Cardiac fibroblast (primary cell): ENCODE data around the gene TTLL9.
"Not testable (repeated sequence)": the region's sequence is repeated elsewhere in the genome, so short reads cannot be mapped to it uniquely, and the experiment has no call there.

ENCODE experiments used
- DNase-seq, 2 donors: peaks; one replicate each; pipeline versions ENCODE4 v3.0.0 to v3.0.0-alpha.2; 2010; ENCODE audit warnings: low read depth in 2 of 2
- H3K4me3 ChIP-seq, 2 donors: replicated peaks in 1 of 2; 1 replicate in 1 of 2; 2 replicates in 1 of 2; pipeline ENCODE4 v1.5.1; 2011; ENCODE audit warnings: low read depth in 2 of 2, low read length in 2 of 2, mild to moderate bottlenecking in 2 of 2, moderate library complexity in 1 of 2
- TF ChIP-seq, protein P1 (sequence below): IDR thresholded peaks from one replicate; pipeline ENCODE4 v1.5.1; 2011; ENCODE audit warnings: low read depth, mild to moderate bottlenecking, low read length, inconsistent platforms

Gene TTLL9

DNA sequence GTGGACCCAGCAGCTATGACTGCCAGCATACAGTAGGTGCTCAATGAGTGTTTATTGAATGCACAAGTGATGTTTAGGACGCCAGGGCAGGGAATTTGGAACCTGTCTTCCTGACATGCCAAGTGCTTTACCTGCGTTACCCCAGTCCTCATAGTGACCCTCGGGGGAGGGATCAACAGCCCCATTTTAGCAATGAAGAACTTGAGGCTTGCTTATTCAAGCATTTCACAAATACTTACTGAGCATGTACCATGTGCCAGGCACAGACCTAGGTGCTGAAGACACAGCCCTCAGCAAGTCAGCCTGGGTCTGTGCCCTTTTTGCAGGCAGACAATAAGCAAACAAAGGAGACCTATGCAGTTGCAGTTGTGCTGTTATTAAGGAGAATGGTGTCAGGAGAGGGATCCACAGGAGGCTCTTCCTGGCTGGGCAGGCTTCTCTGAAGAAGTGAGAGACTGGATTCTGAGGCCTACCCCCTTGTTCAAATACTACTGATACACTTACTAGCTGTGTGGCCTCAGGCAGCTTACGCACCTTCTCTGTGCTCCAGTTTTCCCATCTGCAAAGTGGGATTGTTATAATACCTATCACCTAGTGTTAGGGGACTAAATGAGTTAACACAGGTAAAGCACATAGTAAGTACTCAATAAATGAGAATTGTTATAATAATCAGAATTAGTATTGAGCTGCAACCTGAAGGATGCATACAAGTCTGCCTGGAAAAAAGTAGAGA lies 39.8 kb downstream of the TTLL9 start:
- TF ChIP-seq, protein P1, sequence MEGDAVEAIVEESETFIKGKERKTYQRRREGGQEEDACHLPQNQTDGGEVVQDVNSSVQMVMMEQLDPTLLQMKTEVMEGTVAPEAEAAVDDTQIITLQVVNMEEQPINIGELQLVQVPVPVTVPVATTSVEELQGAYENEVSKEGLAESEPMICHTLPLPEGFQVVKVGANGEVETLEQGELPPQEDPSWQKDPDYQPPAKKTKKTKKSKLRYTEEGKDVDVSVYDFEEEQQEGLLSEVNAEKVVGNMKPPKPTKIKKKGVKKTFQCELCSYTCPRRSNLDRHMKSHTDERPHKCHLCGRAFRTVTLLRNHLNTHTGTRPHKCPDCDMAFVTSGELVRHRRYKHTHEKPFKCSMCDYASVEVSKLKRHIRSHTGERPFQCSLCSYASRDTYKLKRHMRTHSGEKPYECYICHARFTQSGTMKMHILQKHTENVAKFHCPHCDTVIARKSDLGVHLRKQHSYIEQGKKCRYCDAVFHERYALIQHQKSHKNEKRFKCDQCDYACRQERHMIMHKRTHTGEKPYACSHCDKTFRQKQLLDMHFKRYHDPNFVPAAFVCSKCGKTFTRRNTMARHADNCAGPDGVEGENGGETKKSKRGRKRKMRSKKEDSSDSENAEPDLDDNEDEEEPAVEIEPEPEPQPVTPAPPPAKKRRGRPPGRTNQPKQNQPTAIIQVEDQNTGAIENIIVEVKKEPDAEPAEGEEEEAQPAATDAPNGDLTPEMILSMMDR: no peak
- DNase-seq: no peak
- H3K4me3 ChIP-seq: no peak overlapping the region

DNA sequence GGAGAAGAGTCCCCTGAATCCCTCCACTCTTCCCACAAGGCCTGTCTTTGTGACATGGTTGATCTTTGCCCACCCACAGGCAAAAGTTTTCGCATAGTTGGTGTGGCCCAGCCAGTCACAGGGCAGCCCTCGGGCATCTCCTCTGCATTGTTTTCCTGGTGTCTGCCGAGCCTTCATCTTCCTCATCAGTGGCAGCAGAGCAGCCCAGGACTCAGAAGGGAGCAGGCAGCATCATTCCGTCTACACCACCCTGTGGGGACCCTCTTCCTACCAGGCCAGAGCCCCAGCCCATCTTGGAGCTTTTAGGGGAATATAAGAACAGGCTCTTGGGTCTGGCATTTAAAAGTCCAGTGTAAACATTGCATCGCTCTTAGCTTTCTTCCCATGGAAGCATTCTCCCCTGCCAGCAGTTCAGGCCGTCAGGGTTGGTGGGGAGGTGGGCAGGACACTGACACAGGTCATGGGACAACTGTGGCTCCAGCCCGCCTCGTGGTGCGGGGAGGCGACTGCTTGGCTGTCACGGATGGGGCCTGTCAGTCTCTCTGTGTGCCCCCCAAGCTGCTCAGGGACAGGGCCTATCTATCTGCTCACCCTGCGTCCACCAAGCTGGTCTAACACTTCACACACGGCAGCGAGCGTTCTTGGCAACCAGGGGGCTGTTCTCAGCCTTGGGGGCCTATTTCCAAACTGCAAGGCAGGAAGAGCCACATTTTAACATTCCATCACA lies 43.2 kb downstream of the TTLL9 start:
- TF ChIP-seq, protein P1: no peak

DNA sequence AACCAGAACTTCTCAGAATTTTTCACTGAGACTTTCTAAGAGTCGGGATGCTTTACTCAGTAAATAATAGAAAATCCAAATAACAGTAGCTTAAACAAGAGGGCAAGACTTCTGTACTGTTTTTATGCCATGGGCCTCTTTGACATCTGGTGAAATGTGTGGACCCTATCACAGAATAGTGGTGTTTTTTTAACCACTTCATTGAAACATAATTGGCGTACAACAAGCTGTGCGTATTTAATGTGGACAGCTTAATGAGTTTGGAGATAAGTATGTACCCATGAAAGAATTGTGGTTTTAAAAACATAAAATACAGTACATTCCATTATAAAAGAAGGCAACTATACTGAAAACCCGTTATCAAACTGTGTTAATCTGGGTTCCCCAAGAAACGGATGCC lies 43.7 kb downstream of the TTLL9 start:
- DNase-seq: no peak
- no peak overlapping the region for H3K4me3 ChIP-seq
- TF ChIP-seq, protein P1: no peak

More for the DNA sequence above, 43.2 kb downstream of the TTLL9 start:
- no peak overlapping the region for H3K4me3 ChIP-seq
- no peak for DNase-seq

DNA sequence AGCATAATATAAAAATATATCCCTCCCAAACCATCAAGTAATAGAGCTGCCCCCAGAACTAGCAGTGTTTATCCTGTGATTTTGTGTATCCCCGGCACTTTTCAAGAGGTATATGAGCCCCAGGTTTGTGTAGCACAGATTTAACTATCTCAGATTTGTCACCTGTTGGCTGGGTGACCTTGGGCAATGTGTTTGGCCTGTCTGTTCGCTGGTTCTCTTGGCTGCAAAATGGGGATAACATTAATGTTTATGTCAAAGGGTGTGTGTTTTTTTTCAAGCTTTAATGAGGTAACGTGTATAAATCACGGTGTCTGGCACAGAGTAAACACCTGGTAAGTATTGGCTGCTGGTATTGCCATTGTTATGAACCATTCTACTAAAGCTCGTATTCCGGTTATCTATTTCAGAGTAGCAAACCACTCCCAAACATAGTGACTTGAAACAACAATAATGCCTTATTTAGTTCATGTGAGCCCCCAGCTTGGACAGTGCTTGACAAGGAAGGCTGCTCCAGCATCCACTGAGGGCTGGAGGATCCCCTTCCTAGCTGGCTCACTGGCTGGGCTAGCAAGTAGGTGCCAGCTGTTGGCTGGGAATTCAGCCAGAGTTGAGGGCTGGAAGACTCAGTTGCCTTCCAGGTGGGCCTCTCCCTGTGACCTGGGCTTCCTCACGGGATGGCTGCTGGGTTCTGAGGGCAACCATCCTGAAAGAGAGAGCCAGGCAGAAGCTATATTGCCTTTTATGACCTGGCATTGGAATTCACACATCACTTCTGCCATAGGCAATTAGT lies 45.3 kb downstream of the TTLL9 start:
- no peak for DNase-seq
- H3K4me3 ChIP-seq: no peak overlapping the region
- TF ChIP-seq, protein P1: no peak

DNA sequence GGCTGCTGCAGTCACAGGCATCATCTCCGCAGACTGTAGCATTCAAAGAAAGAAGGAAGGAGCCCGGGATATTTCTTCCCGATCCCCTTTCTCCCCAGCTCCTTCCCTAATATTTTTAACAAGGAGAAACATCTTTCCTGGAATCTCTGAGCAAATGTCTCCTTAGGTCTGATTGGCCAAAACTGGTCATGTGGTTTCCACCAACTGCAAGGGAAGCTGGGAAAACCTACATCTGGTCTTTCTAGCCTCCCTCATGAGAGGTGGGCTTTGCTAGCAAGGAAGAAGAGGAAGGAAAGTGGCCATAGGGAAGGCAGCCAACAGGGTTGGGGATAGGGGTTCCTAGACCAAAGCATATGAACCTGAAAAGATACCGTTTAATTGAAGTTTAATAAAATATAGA lies 46.3 kb downstream of the TTLL9 start:
- H3K4me3 ChIP-seq: no peak overlapping the region
- no peak for DNase-seq
- TF ChIP-seq, protein P1: no peak

DNA sequence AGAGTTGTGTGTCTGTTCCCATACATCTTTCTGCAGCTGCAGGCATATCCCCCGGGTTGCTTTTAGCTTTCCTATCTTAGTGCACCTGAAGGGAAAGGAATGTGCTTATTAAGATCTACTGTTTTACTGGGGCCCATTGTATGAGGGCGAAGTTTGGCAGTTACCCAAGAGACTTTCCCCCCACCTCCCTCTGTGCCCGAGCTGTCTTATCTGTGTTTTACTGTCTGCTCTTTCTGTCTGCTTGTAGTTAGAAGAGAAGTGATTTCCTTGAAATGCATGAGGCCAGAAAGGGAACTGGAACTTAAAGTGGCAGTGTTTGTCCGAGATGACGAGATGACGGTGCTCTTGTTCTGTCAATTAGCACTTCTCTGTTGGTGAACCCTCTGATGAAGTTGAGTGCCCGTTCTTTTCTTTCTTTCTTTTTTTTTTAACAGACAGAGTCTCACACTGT lies 47.6 kb downstream of the TTLL9 start:
- DNase-seq, H3K4me3 ChIP-seq: not testable (repeated sequence)
